ENCODE measurements around the gene CDKN2B.

DNA sequence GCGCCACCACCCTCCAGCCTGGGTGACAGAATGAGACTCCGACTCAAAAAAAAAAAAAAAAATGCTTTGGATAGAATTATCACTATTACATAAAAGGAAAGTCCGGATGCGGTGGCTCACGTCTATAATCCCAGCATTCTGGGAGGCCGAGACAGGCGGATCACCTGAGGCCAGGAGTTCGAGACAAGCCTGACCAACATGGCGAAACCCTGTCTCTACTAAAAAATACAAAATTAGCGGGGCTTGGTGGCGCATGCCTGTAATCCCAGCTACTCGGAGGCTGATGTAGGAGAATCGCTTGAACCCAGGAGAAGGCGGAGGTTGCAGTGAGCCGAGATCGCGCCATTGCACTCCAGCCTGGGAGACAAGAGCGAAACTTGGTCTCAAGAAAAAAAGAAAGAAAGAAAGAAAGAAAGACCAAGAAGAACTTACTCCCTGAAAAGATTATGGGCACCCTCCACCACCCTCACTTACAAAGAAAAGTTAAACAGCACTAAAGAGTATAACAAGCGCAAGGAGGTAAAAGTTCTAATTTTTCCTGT lies 32.7 kb downstream of the CDKN2B start:
- TF ChIP-seq, protein P1, sequence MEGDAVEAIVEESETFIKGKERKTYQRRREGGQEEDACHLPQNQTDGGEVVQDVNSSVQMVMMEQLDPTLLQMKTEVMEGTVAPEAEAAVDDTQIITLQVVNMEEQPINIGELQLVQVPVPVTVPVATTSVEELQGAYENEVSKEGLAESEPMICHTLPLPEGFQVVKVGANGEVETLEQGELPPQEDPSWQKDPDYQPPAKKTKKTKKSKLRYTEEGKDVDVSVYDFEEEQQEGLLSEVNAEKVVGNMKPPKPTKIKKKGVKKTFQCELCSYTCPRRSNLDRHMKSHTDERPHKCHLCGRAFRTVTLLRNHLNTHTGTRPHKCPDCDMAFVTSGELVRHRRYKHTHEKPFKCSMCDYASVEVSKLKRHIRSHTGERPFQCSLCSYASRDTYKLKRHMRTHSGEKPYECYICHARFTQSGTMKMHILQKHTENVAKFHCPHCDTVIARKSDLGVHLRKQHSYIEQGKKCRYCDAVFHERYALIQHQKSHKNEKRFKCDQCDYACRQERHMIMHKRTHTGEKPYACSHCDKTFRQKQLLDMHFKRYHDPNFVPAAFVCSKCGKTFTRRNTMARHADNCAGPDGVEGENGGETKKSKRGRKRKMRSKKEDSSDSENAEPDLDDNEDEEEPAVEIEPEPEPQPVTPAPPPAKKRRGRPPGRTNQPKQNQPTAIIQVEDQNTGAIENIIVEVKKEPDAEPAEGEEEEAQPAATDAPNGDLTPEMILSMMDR (IDR thresholded peaks at IDR 0.05) = no peak
- TF ChIP-seq, protein P2, sequence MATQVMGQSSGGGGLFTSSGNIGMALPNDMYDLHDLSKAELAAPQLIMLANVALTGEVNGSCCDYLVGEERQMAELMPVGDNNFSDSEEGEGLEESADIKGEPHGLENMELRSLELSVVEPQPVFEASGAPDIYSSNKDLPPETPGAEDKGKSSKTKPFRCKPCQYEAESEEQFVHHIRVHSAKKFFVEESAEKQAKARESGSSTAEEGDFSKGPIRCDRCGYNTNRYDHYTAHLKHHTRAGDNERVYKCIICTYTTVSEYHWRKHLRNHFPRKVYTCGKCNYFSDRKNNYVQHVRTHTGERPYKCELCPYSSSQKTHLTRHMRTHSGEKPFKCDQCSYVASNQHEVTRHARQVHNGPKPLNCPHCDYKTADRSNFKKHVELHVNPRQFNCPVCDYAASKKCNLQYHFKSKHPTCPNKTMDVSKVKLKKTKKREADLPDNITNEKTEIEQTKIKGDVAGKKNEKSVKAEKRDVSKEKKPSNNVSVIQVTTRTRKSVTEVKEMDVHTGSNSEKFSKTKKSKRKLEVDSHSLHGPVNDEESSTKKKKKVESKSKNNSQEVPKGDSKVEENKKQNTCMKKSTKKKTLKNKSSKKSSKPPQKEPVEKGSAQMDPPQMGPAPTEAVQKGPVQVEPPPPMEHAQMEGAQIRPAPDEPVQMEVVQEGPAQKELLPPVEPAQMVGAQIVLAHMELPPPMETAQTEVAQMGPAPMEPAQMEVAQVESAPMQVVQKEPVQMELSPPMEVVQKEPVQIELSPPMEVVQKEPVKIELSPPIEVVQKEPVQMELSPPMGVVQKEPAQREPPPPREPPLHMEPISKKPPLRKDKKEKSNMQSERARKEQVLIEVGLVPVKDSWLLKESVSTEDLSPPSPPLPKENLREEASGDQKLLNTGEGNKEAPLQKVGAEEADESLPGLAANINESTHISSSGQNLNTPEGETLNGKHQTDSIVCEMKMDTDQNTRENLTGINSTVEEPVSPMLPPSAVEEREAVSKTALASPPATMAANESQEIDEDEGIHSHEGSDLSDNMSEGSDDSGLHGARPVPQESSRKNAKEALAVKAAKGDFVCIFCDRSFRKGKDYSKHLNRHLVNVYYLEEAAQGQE (IDR thresholded peaks at IDR 0.05; ENCODE audit: insufficient read depth in 1 of 2, low read depth in 2 of 2, low read length in 1 of 2) = no peak
- no peak for TF ChIP-seq SIN3A (IDR thresholded peaks at IDR 0.05; ENCODE audit: borderline replicate concordance, insufficient read depth, low read depth, low read length)
